Right cardiac atrium (tissue), 5 donors: ENCODE measurements around the gene FRMPD1. TPM values are rescaled to one million over a fixed set of nuclear protein-coding genes. Genes with fewer than 3 reads are reported as not detected.
A peak's percentile ranks its signal among the peaks of the same experiment; 100 is the strongest.
"Not testable (repeated sequence)": the region's sequence is repeated elsewhere in the genome, so short reads cannot be mapped to it uniquely, and the experiment has no call there.

ENCODE experiments used
- ATAC-seq, 2 donors: fragments of 200-7000 bp; cut with Tn5 transposase; one replicate each; pipeline versions ENCODE4 v1.8.0 to v1.9.1; 2020; ENCODE audit warnings: moderate library complexity in 2 of 2, mild to moderate bottlenecking in 1 of 2
- DNase-seq, 3 donors: peaks; one replicate each; pipeline ENCODE4 v3.0.0-alpha.2; 2020
- H3K27ac ChIP-seq: one replicate; pipeline ENCODE4 v1.5.1; 2013; ENCODE audit warnings: mild to moderate bottlenecking, low read length, control low read depth, moderate library complexity
- H3K27me3 ChIP-seq: one replicate; pipeline ENCODE4 v1.6.1; 2013; ENCODE audit not compliant: control insufficient read depth, insufficient read depth
- H3K4me1 ChIP-seq: one replicate; pipeline ENCODE4 v1.6.1; 2013; ENCODE audit warnings: low read length; ENCODE audit not compliant: control insufficient read depth, insufficient read depth
- H3K4me3 ChIP-seq: one replicate; pipeline ENCODE4 v1.5.1; 2013; ENCODE audit warnings: low read length, control low read depth
- H3K9me3 ChIP-seq: one replicate; pipeline ENCODE4 v1.6.1; 2013; ENCODE audit warnings: low read length; ENCODE audit not compliant: control insufficient read depth
- WGBS: extraction: QIAGEN DNeasy Blood & Tissue Kit; methylation state at CpG from one replicate; pipeline ENCODE4 v1.1.7; 2013; 5-methylcytosine and 5-hydroxymethylcytosine counted together
- intact Hi-C, 4 donors: fragments of 100-400 bp; cut with DNase I; formaldehyde crosslinking; loops; one replicate each; pipeline versions ENCODE4 v1.11.0 to v1.14.0; 2022 to 2023
- polyA plus RNA-seq: library from polyadenylated mRNA; stranded (reverse); fragments of 200-250 nt; gene quantifications from one replicate; pipeline ENCODE4 v1.2.3, GENCODE V29; 2013
- total RNA-seq, 4 donors: library from RNA; stranded (reverse); fragmentation: NEBNext Ultra II Directional; extraction: Animal tissue kit (Norgen Biotek cat#: 25700); gene quantifications; one replicate each; pipeline ENCODE4 v1.2.1, GENCODE V29; 2021
- donor health status: healthy with polysubstance abuse.
- donor health status: DM: no; HTN: yes; CAD: no.
- donor health status: DM: no; HTN: no; CAD: no.
- donor health status: DM: no; HTN: yes; CAD: no; lungs with severe emphysema.
- donor health status: DM: yes; HTN: yes; CAD: no.

Gene FRMPD1
- total and polyA plus RNA-seq, 5 donors, result 0.28 to 1.8 (median 1.2) TPM

GRCh38 chr9:37753489-37754190, 102.9 kb downstream of the FRMPD1 start, which contains the start of gene TRMT10B:
Gene TRMT10B (plus strand): TSS chr9:37753805. CDS start chr9:37761932, 8,127 bp downstream.
- Histone ChIP-seq H3K4me1 (no peaks in the 10 kb centered on the region), H3K27ac (peak within 1 kb of the TSS; percentile 29), H3K4me3 (peak within 1 kb of the TSS; percentile 99), H3K9me3 (no peaks in the 10 kb centered on the region), H3K27me3 (no peaks in the 10 kb centered on the region)
- 3% methylated on average over 40 of the region's 40 CpGs for WGBS
- intact Hi-C loops, result no loop called here
- ATAC-seq (peak; percentile 95 to 96), DNase-seq (peak; percentile 72 to 88 (median 86))

GRCh38 chr9:37758747-37759146, 108.0 kb downstream of the FRMPD1 start:
- Histone ChIP-seq H3K4me1 (no peaks in the 10 kb centered on the region), H3K9me3 (no peaks in the 10 kb centered on the region), H3K4me3 (no peak overlapping the region), H3K27ac (no peak overlapping the region), H3K27me3 (no peaks in the 10 kb centered on the region)
- intact Hi-C loops, result no loop called here
- ATAC-seq (no peak), DNase-seq (no peak)
- WGBS, result 78% methylated on average over 3 of the region's 3 CpGs

GRCh38 chr9:37760416-37761161, 109.8 kb downstream of the FRMPD1 start:
- ATAC-seq (no peak), DNase-seq (no peak)
- Histone ChIP-seq H3K27ac (no peak overlapping the region), H3K4me3 (no peak overlapping the region), H3K9me3 (no peaks in the 10 kb centered on the region), H3K4me1 (no peaks in the 10 kb centered on the region), H3K27me3 (no peaks in the 10 kb centered on the region)
- WGBS, result 91% methylated on average over 7 of the region's 7 CpGs
- intact Hi-C loops, result no loop called here

GRCh38 chr9:37761511-37761910, 110.8 kb downstream of the FRMPD1 start:
- H3K9me3 ChIP-seq, result no peaks in the 10 kb centered on the region
- H3K27ac ChIP-seq, result no peak overlapping the region
- intact Hi-C loops, result no loop called here
- 74% methylated on average over 3 of the region's 3 CpGs for WGBS
- H3K27me3 ChIP-seq, result no peaks in the 10 kb centered on the region
- H3K4me3 ChIP-seq, result no peak overlapping the region
- H3K4me1 ChIP-seq, result no peaks in the 10 kb centered on the region
- ATAC-seq, result no peak
- no peak for DNase-seq

- H3K27me3 ChIP-seq, DNase-seq, ATAC-seq, intact Hi-C loops, H3K9me3 ChIP-seq, H3K4me3 ChIP-seq, H3K27ac ChIP-seq, H3K4me1 ChIP-seq: not testable (repeated sequence)
- WGBS, result 99% methylated on average over 5 of the region's 6 CpGs
Measured at GRCh38 chr9:37765263-37765662, 114.5 kb downstream of the FRMPD1 start.

GRCh38 chr9:37769306-37769705, 118.6 kb downstream of the FRMPD1 start:
- DNase-seq, result no peak
- ATAC-seq, result no peak
- Histone ChIP-seq H3K4me1 (no peaks in the 10 kb centered on the region), H3K27me3 (no peaks in the 10 kb centered on the region), H3K27ac (no peak overlapping the region), H3K4me3 (no peak overlapping the region), H3K9me3 (no peaks in the 10 kb centered on the region)
- intact Hi-C loops, result no loop called here
- WGBS, result 86% methylated on average over 5 of the region's 5 CpGs

- no peak for ATAC-seq
- no peak overlapping the region for H3K4me3 ChIP-seq
- no peaks in the 10 kb centered on the region for H3K27me3 ChIP-seq
- no peaks in the 10 kb centered on the region for H3K4me1 ChIP-seq
- no peak overlapping the region for H3K27ac ChIP-seq
- 95% methylated on average over 3 of the region's 3 CpGs for WGBS
- no peak for DNase-seq
- intact Hi-C loops, result no loop called here
- no peaks in the 10 kb centered on the region for H3K9me3 ChIP-seq
Measured at GRCh38 chr9:37769995-37770394, 119.2 kb downstream of the FRMPD1 start.

- DNase-seq (no peak), ATAC-seq (no peak)
- no peak overlapping the region for H3K4me3 ChIP-seq
- no peaks in the 10 kb centered on the region for H3K4me1 ChIP-seq
- no peaks in the 10 kb centered on the region for H3K9me3 ChIP-seq
- no peak overlapping the region for H3K27ac ChIP-seq
- intact Hi-C loops, result no loop called here
- no peaks in the 10 kb centered on the region for H3K27me3 ChIP-seq
- WGBS, result 98% methylated on average over 1 of the region's 1 CpG
Measured at GRCh38 chr9:37775216-37775919, 124.6 kb downstream of the FRMPD1 start.

GRCh38 chr9:37776328-37776727, 125.6 kb downstream of the FRMPD1 start:
- H3K4me3 ChIP-seq, result no peak overlapping the region
- no peaks in the 10 kb centered on the region for H3K4me1 ChIP-seq
- DNase-seq (no peak), ATAC-seq (no peak)
- 87% methylated on average over 5 of the region's 5 CpGs for WGBS
- H3K9me3 ChIP-seq, result no peaks in the 10 kb centered on the region
- intact Hi-C loops, result no loop called here
- H3K27ac ChIP-seq, result no peak overlapping the region
- no peaks in the 10 kb centered on the region for H3K27me3 ChIP-seq

GRCh38 chr9:37778534-37778933, 127.8 kb downstream of the FRMPD1 start:
- Histone ChIP-seq H3K9me3 (no peaks in the 10 kb centered on the region), H3K27ac (no peak overlapping the region), H3K4me3 (no peak overlapping the region), H3K27me3 (no peaks in the 10 kb centered on the region), H3K4me1 (no peaks in the 10 kb centered on the region)
- 80% methylated on average over 2 of the region's 2 CpGs for WGBS
- no peak for ATAC-seq
- intact Hi-C loops, result no loop called here
- no peak for DNase-seq

GRCh38 chr9:37784291-37784615, 133.5 kb downstream of the FRMPD1 start:
- no peak for DNase-seq
- 2% methylated on average over 6 of the region's 6 CpGs for WGBS
- intact Hi-C loops, result no loop called here
- H3K27me3 ChIP-seq, result no peaks in the 10 kb centered on the region
- peak overlapping the region; percentile 65 for H3K27ac ChIP-seq
- no peak for ATAC-seq
- H3K4me3 ChIP-seq, result peak overlapping the region; percentile 50
- H3K4me1 ChIP-seq, result no peaks in the 10 kb centered on the region
- no peaks in the 10 kb centered on the region for H3K9me3 ChIP-seq
